Transverse colon (tissue), 4 donors: ENCODE results near the gene SSTR4. TPM values are rescaled to one million over a fixed set of nuclear protein-coding genes. Genes with fewer than 3 reads are reported as not detected.
A peak's percentile ranks its signal among the peaks of the same experiment; 100 is the strongest.

Source experiments
- DNase-seq: peaks from one replicate; pipeline ENCODE4 v3.0.0-alpha.2; 2019
- H3K27ac ChIP-seq, 4 donors: fragments of 200-600 bp; sonication (generic); 2 replicates each; pipeline ENCODE4 v1.5.1; 2016 to 2018; ENCODE audit warnings: inconsistent platforms in 4 of 4
- H3K27me3 ChIP-seq: fragments of 200-600 bp; sonication (generic); 2 replicates; pipeline ENCODE4 v1.5.1; 2017; ENCODE audit warnings: inconsistent platforms
- H3K36me3 ChIP-seq, 4 donors: fragments of 200-600 bp; sonication (generic); 2 replicates each; pipeline ENCODE4 v1.5.1; 2017 to 2019; ENCODE audit warnings: inconsistent platforms in 4 of 4
- H3K4me1 ChIP-seq, 4 donors: fragments of 200-600 bp; sonication (generic); 2 replicates each; pipeline ENCODE4 v1.5.1; 2017 to 2020; ENCODE audit warnings: inconsistent platforms in 4 of 4
- H3K4me3 ChIP-seq, 4 donors: fragments of 200-600 bp; sonication (generic); 1 replicate in 1 of 4; 2 replicates in 3 of 4; pipeline versions ENCODE4 v1.5.1 to v1.6.1; 2017 to 2019; ENCODE audit warnings: inconsistent platforms in 4 of 4
- H3K9me3 ChIP-seq, 2 donors: fragments of 200-600 bp; sonication (generic); 2 replicates each; pipeline ENCODE4 v1.5.1; 2017 to 2019; ENCODE audit warnings: inconsistent platforms in 2 of 2
- EP300 ChIP-seq: sonication (generic); formaldehyde crosslinking; IDR thresholded peaks from one replicate; pipeline ENCODE4 v1.6.1; 2017; ENCODE audit warnings: antibody characterized with exemption, low read depth
- POLR2A ChIP-seq: fragments of 450-650 bp; IDR thresholded peaks from one replicate; pipeline ENCODE4 v1.6.1; 2016; ENCODE audit warnings: antibody characterized with exemption, mild to moderate bottlenecking, moderate library complexity
- POLR2AphosphoS5 ChIP-seq, 3 donors: sonication (generic); formaldehyde crosslinking; IDR thresholded peaks; one replicate each; pipeline ENCODE4 v1.6.1; 2016; ENCODE audit warnings: antibody characterized with exemption in 3 of 3
- WGBS, 2 donors: methylation state at CpG; one replicate each; pipeline ENCODE4 v1.1.5; 2018; ENCODE audit warnings: low coverage in 1 of 2; 5-methylcytosine and 5-hydroxymethylcytosine counted together
- in situ Hi-C, 4 donors: fragments of 200-750 bp; cut with MboI; loops; one replicate each; pipeline versions ENCODE4 v1.15.0 to v1.15.1; 2017; ENCODE audit warnings: low sequenced_read_pairs in 3 of 4, low pct_ligation_motif_present in 1 of 4, low pct_unique_long_range_greater_than_20kb in 1 of 4
- intact Hi-C: fragments of 100-400 bp; cut with DNase I; formaldehyde crosslinking; loops from one replicate; pipeline ENCODE4 v1.15.1; 2023; ENCODE audit warnings: low total_unique reads
- total RNA-seq, 4 donors: library from RNA; depleted of rRNA; stranded (reverse); fragments of >200 nt; gene quantifications; one replicate each; pipeline ENCODE4 v1.1.0, GENCODE V29; 2016
- TF ChIP-seq, protein P1 (sequence below), 5 experiments: fragments of 200-600 bp in 3 of 5; fragments of 450-650 bp in 2 of 5; sonication (generic) in 3 of 5; IDR thresholded peaks; 1 replicate in 2 of 5; 2 replicates in 3 of 5; pipeline ENCODE4 v1.5.1; 2016 to 2017; ENCODE audit warnings: antibody characterized with exemption in 5 of 5, inconsistent platforms in 3 of 5, mild to moderate bottlenecking in 2 of 5, moderate library complexity in 1 of 5

Gene SSTR4
- total RNA-seq, 4 donors from 2014 or later: not detected

DNA sequence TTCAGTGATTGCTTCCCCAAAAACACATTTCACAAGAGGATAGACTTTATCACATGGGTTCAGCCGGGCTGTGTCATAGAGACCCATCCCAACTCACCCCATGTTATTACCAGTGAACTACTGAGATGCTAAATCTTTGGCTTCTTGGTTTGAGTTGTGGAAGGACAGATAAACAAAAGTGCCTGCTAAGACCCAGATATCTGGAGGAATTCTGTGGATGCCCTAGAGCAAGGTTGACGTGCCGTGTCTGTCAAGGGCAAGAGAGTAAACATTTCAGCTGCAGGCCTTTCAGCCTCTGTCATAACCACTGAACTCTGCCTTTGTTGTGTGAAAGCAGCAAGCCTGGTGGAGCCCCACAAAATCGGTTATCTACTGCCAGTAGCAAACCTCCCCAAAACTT is 25.5 kb downstream of the SSTR4 start:
- no peak for DNase-seq
- peaks cover 5 to 23% (median 7%) of the 10 kb centered on the region in 4 donors for H3K4me1 ChIP-seq
- no peak overlapping the region for H3K4me3 ChIP-seq
- intact Hi-C loops (no loop called here), in situ Hi-C loops (no loop called here)
- no peaks in the 10 kb centered on the region for H3K27me3 ChIP-seq
- 65% methylated on average over 4 of the region's 4 CpGs; no CpG with 5 or more reads in 1 of the 2 donors for WGBS, 2 donors
- TF ChIP-seq, protein P1, sequence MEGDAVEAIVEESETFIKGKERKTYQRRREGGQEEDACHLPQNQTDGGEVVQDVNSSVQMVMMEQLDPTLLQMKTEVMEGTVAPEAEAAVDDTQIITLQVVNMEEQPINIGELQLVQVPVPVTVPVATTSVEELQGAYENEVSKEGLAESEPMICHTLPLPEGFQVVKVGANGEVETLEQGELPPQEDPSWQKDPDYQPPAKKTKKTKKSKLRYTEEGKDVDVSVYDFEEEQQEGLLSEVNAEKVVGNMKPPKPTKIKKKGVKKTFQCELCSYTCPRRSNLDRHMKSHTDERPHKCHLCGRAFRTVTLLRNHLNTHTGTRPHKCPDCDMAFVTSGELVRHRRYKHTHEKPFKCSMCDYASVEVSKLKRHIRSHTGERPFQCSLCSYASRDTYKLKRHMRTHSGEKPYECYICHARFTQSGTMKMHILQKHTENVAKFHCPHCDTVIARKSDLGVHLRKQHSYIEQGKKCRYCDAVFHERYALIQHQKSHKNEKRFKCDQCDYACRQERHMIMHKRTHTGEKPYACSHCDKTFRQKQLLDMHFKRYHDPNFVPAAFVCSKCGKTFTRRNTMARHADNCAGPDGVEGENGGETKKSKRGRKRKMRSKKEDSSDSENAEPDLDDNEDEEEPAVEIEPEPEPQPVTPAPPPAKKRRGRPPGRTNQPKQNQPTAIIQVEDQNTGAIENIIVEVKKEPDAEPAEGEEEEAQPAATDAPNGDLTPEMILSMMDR (IDR thresholded peaks at IDR 0.05): no peak
- TF ChIP-seq EP300 (no peak), POLR2A (no peak), POLR2AphosphoS5 (IDR thresholded peaks at IDR 0.05) (no peak)
- no peaks in the 10 kb centered on the region for H3K9me3 ChIP-seq
- H3K27ac ChIP-seq: no peak overlapping the region
- H3K36me3 ChIP-seq: no peaks in the 10 kb centered on the region

DNA sequence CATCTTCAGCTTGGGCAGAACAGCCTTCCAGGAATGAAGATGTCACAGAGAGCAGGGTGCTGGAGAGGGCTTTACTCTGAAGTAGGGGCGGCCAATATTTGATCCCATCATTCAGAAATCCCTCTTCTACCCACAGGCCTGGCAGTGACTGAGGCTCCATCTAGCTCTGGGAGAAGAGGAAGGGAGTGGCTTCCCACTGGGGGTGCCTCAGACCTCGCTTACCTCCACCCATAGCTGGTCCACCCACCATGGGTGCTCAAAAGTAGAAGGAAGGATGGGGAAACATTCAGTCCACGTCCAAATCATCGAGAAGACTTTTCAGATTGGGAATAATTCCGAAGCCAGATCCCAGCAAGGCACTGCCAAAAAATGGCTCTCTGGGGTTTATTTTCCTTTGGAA is 26.1 kb downstream of the SSTR4 start:
- no peak for TF ChIP-seq POLR2AphosphoS5 (IDR thresholded peaks at IDR 0.05)
- no peak for DNase-seq
- Histone ChIP-seq H3K36me3 (no peaks in the 10 kb centered on the region), H3K27ac (peak overlapping the region; percentile 40 to 71 (median 63)), H3K9me3 (no peaks in the 10 kb centered on the region), H3K4me3 (no peak overlapping the region), H3K27me3 (no peaks in the 10 kb centered on the region), H3K4me1 (peaks cover 5 to 23% (median 7%) of the 10 kb centered on the region in 4 donors)
- intact Hi-C loops (no loop called here), in situ Hi-C loops (no loop called here)
- 64% methylated on average over 5 of the region's 5 CpGs; no CpG with 5 or more reads in 1 of the 2 donors for WGBS, 2 donors

DNA sequence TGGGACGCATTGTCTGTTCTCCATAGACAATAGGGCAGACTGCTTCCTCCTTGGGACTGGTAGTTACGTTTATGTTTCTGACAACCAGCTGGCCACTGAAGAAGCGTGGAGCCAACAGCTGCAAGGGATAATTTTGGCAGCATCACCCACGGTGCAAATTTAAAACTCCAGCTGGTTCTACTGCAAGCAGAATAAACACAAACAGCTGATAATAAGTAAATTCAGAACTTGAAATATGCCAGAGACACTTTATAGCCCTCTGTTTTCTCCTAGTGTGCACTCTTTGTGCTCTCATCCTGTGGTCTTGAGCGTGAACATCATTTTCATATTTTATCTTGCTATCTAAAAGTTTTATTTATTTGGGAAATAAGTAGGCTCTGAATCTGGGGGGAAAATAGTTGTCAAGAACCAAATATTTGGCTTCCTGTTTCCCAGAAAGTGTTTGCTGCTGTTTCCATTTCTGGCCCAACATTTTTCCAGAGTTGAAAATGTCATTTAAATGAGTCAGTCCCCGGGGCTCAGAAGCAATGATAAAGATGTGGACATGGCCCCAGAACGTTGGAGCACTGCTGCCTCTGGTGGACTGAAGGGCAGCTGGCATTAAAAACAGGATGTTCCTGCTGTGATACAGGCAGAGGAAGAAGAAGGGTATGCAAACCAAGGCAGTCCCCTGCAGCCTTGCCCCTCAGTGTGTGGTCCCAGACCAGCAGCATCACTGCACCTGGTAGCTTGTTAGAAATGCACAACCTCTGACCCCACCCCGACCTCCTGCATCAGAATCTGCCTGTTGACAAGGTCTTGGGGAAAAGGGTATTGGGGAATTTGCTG is 26.8 kb downstream of the SSTR4 start:
- no peaks in the 10 kb centered on the region for H3K27me3 ChIP-seq
- peak overlapping the region; percentile 40 to 71 (median 63) for H3K27ac ChIP-seq
- intact Hi-C loops (no loop called here), in situ Hi-C loops (no loop called here)
- H3K4me1 ChIP-seq: peaks cover 5 to 23% (median 7%) of the 10 kb centered on the region in 4 donors
- TF ChIP-seq POLR2AphosphoS5 (IDR thresholded peaks at IDR 0.05) (peak; percentile 5 to 75 (median 70)), POLR2A (no peak)
- TF ChIP-seq, protein P1 (IDR thresholded peaks at IDR 0.05): peak in 3 of 5 experiments; percentile 12 to 34 (median 26)
- no peaks in the 10 kb centered on the region for H3K36me3 ChIP-seq
- 22 to 26% methylated on average over 6 to 8 of the region's 8 CpGs for WGBS, 2 donors
- no peaks in the 10 kb centered on the region for H3K9me3 ChIP-seq
- DNase-seq: peak; percentile 17
- H3K4me3 ChIP-seq: no peak overlapping the region

DNA sequence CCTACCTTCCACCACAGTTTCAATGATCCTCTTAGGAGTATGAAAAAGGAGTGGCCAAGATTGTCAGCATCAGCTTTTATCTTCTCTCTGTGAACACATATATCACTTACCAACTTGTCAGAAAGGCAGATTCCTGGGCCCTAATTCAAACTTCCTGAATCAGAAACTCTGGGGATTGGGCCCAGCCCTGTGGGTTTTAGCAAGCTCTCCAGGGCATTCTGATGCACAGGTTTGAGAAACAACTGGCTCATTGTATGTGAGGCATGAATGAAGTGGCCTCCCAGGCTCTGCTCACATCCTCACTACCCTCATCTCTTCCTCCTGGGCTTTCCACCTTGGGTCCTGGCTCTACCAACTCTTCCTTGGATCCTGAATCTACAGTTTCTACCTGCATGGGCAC is 27.5 kb downstream of the SSTR4 start:
- H3K27ac ChIP-seq: peak overlapping the region; percentile 35 to 71 (median 42)
- in situ Hi-C loops: no loop called here

DNA sequence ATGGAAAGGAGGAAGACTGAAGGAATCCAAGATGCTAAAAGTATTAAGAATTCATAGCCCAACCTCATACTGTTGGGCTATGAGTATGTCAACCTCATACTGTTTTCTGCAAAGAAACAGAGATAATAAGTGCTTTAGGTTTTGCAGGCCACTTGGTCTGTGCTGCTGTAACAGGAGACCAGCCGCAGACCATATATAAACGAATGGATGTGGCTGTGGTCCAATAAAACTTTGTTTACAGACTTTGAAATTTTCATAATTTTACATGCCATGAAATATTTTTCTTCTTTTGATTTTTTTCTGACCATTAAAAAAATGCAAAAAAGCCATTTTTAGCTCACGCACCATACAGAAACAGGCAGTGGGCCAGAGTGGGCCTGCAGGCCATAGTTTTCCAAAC is 28.1 kb downstream of the SSTR4 start:
- no peak overlapping the region for H3K4me3 ChIP-seq
- no peaks in the 10 kb centered on the region for H3K36me3 ChIP-seq
- H3K27me3 ChIP-seq: no peaks in the 10 kb centered on the region
- H3K27ac ChIP-seq: no peak overlapping the region
- intact Hi-C loops (no loop called here), in situ Hi-C loops (no loop called here)
- TF ChIP-seq, protein P1 (IDR thresholded peaks at IDR 0.05): no peak
- TF ChIP-seq POLR2A: no peak
- TF ChIP-seq POLR2AphosphoS5 (IDR thresholded peaks at IDR 0.05): no peak
- no peak for TF ChIP-seq EP300
- H3K9me3 ChIP-seq: no peaks in the 10 kb centered on the region
- peaks cover 5 to 23% (median 7%) of the 10 kb centered on the region in 4 donors for H3K4me1 ChIP-seq
- WGBS, 2 donors: 72 to 93% methylated on average over 3 of the region's 3 CpGs
- DNase-seq: no peak

More for the DNA sequence above, 27.5 kb downstream of the SSTR4 start:
- no peak for DNase-seq
- TF ChIP-seq POLR2AphosphoS5 (IDR thresholded peaks at IDR 0.05): no peak
- Histone ChIP-seq H3K4me3 (no peak overlapping the region), H3K9me3 (no peaks in the 10 kb centered on the region), H3K27me3 (no peaks in the 10 kb centered on the region), H3K36me3 (no peaks in the 10 kb centered on the region), H3K4me1 (peaks cover 5 to 23% (median 7%) of the 10 kb centered on the region in 4 donors)
- intact Hi-C loops: no loop called here
